T-helper 17 cell (primary cell): ENCODE measurements around the gene EPHA6. TPM values are rescaled to one million over a fixed set of nuclear protein-coding genes. Genes with fewer than 3 reads are reported as not detected.

Experiments
- ATAC-seq: fragments of 150-1000 bp; cut with Tn5 transposase; 2 replicates; pipeline ENCODE4 v1.10.0; 2021; ENCODE audit warnings: mild to moderate bottlenecking, moderate library complexity
- DNase-seq, 3 donors: peaks; one replicate each; pipeline versions ENCODE4 v3.0.0 to v3.0.0-alpha.2; 2020 to 2021
- H3K9me3 ChIP-seq: one replicate; pipeline ENCODE4 v1.7.0; 2013; ENCODE audit warnings: low read length, mild to moderate bottlenecking; ENCODE audit not compliant: control insufficient read depth, poor library complexity, severe bottlenecking
- H3K27ac Mint-ChIP-seq: one replicate; pipeline ENCODE4 v1.8.0; 2022; ENCODE audit warnings: mild to moderate bottlenecking, moderate library complexity, mixed read lengths
- H3K27me3 Mint-ChIP-seq: one replicate; pipeline ENCODE4 v1.8.0; 2022; ENCODE audit warnings: mixed read lengths
- H3K36me3 Mint-ChIP-seq: one replicate; pipeline ENCODE4 v1.8.0; 2022; ENCODE audit warnings: low read depth, mixed read lengths
- H3K4me1 Mint-ChIP-seq: one replicate; pipeline ENCODE4 v1.8.0; 2022; ENCODE audit warnings: mild to moderate bottlenecking, mixed read lengths
- H3K4me3 Mint-ChIP-seq: one replicate; pipeline ENCODE4 v1.8.0; 2022; ENCODE audit warnings: mild to moderate bottlenecking, moderate library complexity, mixed read lengths
- total RNA-seq, 4 donors: library from RNA in 2 of 4; stranded (reverse) in 2 of 4; gene quantifications; one replicate each; pipeline ENCODE4 v1.2.3 and lab custom pipeline; 2022 to 2026

The EPHA6 gene
- total RNA-seq, 2 donors from 2014 or later = not detected

DNA sequence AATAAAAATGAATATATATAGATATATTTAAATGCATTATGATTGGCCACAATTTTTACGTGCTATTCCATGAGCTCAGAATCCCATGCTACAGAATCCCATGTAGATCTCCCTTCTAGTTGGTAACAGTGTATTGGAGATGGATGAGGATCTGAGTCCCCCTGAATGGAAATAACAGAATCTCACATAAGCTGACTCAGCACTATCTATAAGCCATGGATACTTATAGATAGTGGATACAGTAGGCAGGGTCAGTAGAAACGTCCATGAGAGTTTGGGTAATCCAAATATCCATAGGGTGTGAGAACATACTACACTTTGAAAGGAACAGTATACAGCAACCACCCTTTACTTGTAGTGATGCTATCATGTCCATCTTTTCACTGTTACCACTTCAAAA lies 375.4 kb downstream of the EPHA6 start:
- no peak overlapping the region for H3K4me3 Mint-ChIP-seq
- H3K36me3 Mint-ChIP-seq = no peaks in the 10 kb centered on the region
- ATAC-seq (no peak), DNase-seq (no peak)
- H3K9me3 ChIP-seq = no peaks in the 10 kb centered on the region
- H3K27ac Mint-ChIP-seq = no peak overlapping the region
- H3K27me3 Mint-ChIP-seq = no peaks in the 10 kb centered on the region
- no peaks in the 10 kb centered on the region for H3K4me1 Mint-ChIP-seq

DNA sequence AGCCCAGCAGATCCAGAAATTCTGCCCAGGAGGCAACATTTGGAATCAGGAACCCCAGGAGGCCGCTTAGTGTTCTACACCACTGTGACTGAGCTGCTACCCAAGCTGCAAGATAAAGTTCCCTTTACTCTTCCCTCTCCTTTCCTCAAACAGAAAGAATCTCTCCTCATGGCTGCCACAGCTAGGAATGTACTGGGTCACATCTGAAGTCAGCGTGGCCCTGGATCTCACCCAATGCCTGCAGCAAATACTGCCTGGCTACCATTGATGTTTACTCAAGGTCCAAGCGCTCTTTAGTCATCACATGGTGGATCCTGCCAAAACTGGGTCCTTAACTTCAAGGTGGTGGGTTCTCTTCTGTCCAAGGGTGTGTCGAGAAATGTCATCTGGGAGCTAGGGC lies 382.7 kb downstream of the EPHA6 start:
- H3K36me3 Mint-ChIP-seq = no peaks in the 10 kb centered on the region
- DNase-seq = no peak
- no peaks in the 10 kb centered on the region for H3K9me3 ChIP-seq
- no peak for ATAC-seq
- H3K27ac Mint-ChIP-seq = no peak overlapping the region
- no peaks in the 10 kb centered on the region for H3K4me1 Mint-ChIP-seq
- H3K4me3 Mint-ChIP-seq = no peak overlapping the region
- H3K27me3 Mint-ChIP-seq = no peaks in the 10 kb centered on the region

- H3K4me3 Mint-ChIP-seq = no peak overlapping the region
- no peak overlapping the region for H3K27ac Mint-ChIP-seq
- H3K9me3 ChIP-seq = no peaks in the 10 kb centered on the region
- DNase-seq = no peak
- no peaks in the 10 kb centered on the region for H3K36me3 Mint-ChIP-seq
- no peaks in the 10 kb centered on the region for H3K4me1 Mint-ChIP-seq
- no peaks in the 10 kb centered on the region for H3K27me3 Mint-ChIP-seq
- no peak for ATAC-seq
Measured at GRCh38 chr3:97197830-97198229, 383.4 kb downstream of the EPHA6 start.

DNA sequence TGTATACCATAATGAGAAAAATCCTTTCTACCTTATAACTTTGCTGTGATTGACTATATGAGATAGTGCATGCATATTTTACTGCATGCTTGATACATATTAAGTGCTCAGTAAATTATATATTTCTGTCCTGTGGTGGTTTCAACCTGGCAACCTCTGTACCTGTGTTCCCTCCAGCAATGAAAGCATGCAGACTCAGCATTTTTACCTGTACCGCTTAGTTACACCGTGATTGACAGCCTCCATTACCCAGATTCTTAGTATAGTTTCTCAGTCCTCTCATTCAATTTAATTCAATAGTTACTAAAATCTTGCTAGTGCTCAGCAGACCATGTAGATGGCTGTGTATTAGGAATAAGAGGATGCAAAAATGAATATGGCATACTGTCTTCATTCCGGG lies 386.0 kb downstream of the EPHA6 start:
- no peaks in the 10 kb centered on the region for H3K36me3 Mint-ChIP-seq
- H3K4me3 Mint-ChIP-seq = no peak overlapping the region
- H3K4me1 Mint-ChIP-seq = no peaks in the 10 kb centered on the region
- ATAC-seq (no peak), DNase-seq (no peak)
- no peaks in the 10 kb centered on the region for H3K27me3 Mint-ChIP-seq
- H3K27ac Mint-ChIP-seq = no peak overlapping the region
- H3K9me3 ChIP-seq = no peaks in the 10 kb centered on the region

DNA sequence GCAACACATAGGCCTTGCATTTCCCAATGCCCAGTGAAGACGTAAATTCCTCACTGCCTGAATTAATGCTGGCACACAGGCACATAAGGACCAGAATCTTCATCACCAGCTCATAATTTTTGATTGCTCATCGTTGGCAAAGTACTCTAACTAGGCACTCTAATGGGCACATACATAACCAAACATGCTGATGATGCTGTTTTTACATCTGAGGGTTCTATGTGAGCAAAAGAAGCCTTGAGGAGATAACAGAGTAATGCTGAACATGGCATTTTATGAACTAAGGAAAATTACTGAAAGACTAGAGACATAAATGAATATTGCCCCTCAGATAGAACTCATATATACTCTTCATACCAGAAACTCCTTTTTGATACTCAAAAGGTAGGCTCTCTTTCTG lies 387.4 kb downstream of the EPHA6 start:
- Mint-ChIP-seq H3K27ac (no peak overlapping the region), H3K27me3 (no peaks in the 10 kb centered on the region), H3K4me1 (no peaks in the 10 kb centered on the region), H3K4me3 (no peak overlapping the region), H3K36me3 (no peaks in the 10 kb centered on the region)
- no peak for ATAC-seq
- H3K9me3 ChIP-seq = no peaks in the 10 kb centered on the region
- no peak for DNase-seq

- H3K27ac Mint-ChIP-seq = no peak overlapping the region
- H3K27me3 Mint-ChIP-seq = no peaks in the 10 kb centered on the region
- DNase-seq = no peak
- H3K4me1 Mint-ChIP-seq = no peaks in the 10 kb centered on the region
- H3K9me3 ChIP-seq = no peaks in the 10 kb centered on the region
- no peaks in the 10 kb centered on the region for H3K36me3 Mint-ChIP-seq
- no peak overlapping the region for H3K4me3 Mint-ChIP-seq
- ATAC-seq = no peak
Measured at GRCh38 chr3:97228966-97229365, 414.6 kb downstream of the EPHA6 start.

- Mint-ChIP-seq H3K4me1 (no peaks in the 10 kb centered on the region), H3K4me3 (no peak overlapping the region), H3K36me3 (no peaks in the 10 kb centered on the region), H3K27ac (no peak overlapping the region), H3K27me3 (no peaks in the 10 kb centered on the region)
- DNase-seq (no peak), ATAC-seq (no peak)
- no peaks in the 10 kb centered on the region for H3K9me3 ChIP-seq
Measured at GRCh38 chr3:97230486-97230885, 416.1 kb downstream of the EPHA6 start.

DNA sequence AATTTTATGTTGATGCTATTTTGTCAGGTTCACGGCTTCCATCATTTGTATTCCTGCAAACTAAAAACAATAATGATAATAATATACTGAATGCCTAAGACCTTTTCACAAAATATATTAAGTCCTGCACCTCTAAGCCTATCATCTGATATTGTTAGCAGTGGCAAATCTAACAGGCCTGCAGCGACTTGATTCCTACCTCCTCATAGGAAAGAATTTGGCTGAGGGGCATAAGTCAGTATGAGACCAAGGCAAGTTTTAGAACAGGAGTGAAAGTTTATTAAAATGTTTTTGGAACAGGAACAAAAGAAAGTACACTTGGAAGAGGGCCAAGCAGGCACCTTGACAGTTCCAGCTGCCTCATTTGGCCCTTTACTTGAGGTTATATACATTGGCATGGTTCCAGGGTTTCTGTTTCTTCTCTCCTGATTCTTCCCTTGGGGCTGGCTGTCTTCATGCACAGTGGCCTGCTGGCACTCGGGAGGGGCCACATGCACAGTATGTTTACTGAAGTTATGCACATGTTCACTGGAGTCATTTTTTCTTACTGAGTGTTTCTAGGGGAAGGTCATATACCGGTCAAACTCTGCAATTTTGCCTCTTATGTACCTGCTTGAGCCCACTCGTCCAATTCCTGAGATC lies 418.1 kb downstream of the EPHA6 start:
- DNase-seq (no peak), ATAC-seq (no peak)
- H3K27ac Mint-ChIP-seq = no peak overlapping the region
- no peaks in the 10 kb centered on the region for H3K9me3 ChIP-seq
- H3K27me3 Mint-ChIP-seq = no peaks in the 10 kb centered on the region
- H3K4me1 Mint-ChIP-seq = no peaks in the 10 kb centered on the region
- no peaks in the 10 kb centered on the region for H3K36me3 Mint-ChIP-seq
- H3K4me3 Mint-ChIP-seq = no peak overlapping the region

GRCh38 chr3:97235179-97235578 lies 420.8 kb downstream of the EPHA6 start:
- no peaks in the 10 kb centered on the region for H3K27me3 Mint-ChIP-seq
- H3K27ac Mint-ChIP-seq = no peak overlapping the region
- H3K36me3 Mint-ChIP-seq = no peaks in the 10 kb centered on the region
- no peaks in the 10 kb centered on the region for H3K9me3 ChIP-seq
- DNase-seq (no peak), ATAC-seq (no peak)
- no peak overlapping the region for H3K4me3 Mint-ChIP-seq
- H3K4me1 Mint-ChIP-seq = no peaks in the 10 kb centered on the region

GRCh38 chr3:97235611-97236315 lies 421.4 kb downstream of the EPHA6 start:
- Mint-ChIP-seq H3K36me3 (no peaks in the 10 kb centered on the region), H3K4me3 (no peak overlapping the region), H3K27ac (no peak overlapping the region), H3K4me1 (no peaks in the 10 kb centered on the region), H3K27me3 (no peaks in the 10 kb centered on the region)
- ATAC-seq (no peak), DNase-seq (no peak)
- H3K9me3 ChIP-seq = no peaks in the 10 kb centered on the region

DNA sequence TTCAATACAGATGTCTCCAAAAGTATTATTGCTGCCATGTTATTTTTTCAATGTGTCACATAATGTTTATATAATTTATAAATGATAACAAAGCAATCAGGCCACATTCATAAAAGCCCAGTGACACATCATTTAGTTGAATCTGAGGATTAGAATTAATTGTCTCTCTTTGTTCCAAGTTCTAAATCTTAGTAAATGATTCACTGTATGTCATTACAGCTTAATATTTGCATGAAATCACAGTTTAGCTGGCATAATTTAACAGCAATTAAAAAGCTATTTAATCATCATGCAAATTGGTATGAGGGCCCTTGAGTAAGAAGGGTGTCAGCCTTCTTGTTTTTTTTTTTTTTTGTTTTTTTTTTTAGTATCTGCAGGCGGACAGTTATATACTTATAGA lies 427.0 kb downstream of the EPHA6 start:
- Mint-ChIP-seq H3K4me3 (no peak overlapping the region), H3K27me3 (no peaks in the 10 kb centered on the region), H3K27ac (no peak overlapping the region), H3K4me1 (no peaks in the 10 kb centered on the region), H3K36me3 (no peaks in the 10 kb centered on the region)
- DNase-seq (no peak), ATAC-seq (no peak)
- H3K9me3 ChIP-seq = no peaks in the 10 kb centered on the region

- ATAC-seq (no peak), DNase-seq (no peak)
- H3K9me3 ChIP-seq = no peaks in the 10 kb centered on the region
- Mint-ChIP-seq H3K27ac (no peak overlapping the region), H3K36me3 (no peaks in the 10 kb centered on the region), H3K27me3 (no peaks in the 10 kb centered on the region), H3K4me3 (no peak overlapping the region), H3K4me1 (no peaks in the 10 kb centered on the region)
Measured at GRCh38 chr3:97245201-97245910, 431.0 kb downstream of the EPHA6 start.

DNA sequence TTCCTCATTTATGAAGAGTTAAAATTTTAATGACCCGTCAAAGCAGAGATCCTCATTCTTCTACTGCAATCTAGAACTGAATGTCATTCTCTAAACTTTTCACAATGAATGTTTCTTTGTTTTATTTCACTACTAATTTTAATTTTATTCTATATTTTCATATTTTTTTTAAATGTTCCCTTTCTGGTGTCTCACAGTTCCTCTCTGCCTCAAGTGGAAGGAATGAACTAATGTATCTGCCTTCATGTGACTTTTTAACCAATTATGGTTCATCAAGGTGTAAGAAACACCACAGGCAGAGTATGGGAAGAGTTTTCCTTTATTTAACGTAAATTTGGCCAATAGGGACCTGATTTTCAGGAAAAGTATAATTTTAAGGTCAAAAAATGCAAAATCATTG lies 441.7 kb downstream of the EPHA6 start:
- H3K4me3 Mint-ChIP-seq = no peak overlapping the region
- DNase-seq = no peak
- no peaks in the 10 kb centered on the region for H3K36me3 Mint-ChIP-seq
- H3K9me3 ChIP-seq = no peaks in the 10 kb centered on the region
- no peaks in the 10 kb centered on the region for H3K4me1 Mint-ChIP-seq
- H3K27ac Mint-ChIP-seq = no peak overlapping the region
- no peaks in the 10 kb centered on the region for H3K27me3 Mint-ChIP-seq
- no peak for ATAC-seq
